Stimulated activated naive CD8-positive, alpha-beta T cell treated with anti-CD3 and anti-CD28 coated beads, Interleukin-15, Interleukin-2, amounts not matched to agents 100 U/mL and 50 U/mL, for 24 hours (primary cell): ENCODE data around the gene CT45A9.
"Not testable (repeated sequence)": the region's sequence is repeated elsewhere in the genome, so short reads cannot be mapped to it uniquely, and the experiment has no call there.

Experiments used
- ATAC-seq: fragments of 150-1000 bp; cut with Tn5 transposase; one replicate; pipeline ENCODE4 v1.10.0; 2021
- DNase-seq: peaks from one replicate; pipeline ENCODE4 v3.0.0; 2021

CT45A9 gene

GRCh38 chrX:135871712-135872111, at the start of gene CT45A9:
TSS of gene CT45A9 (minus strand) at chrX:135871812. CDS start at chrX:135868061, 3,751 bp downstream.
- not testable (repeated sequence) for DNase-seq, ATAC-seq

- DNase-seq, ATAC-seq: not testable (repeated sequence)
Measured at GRCh38 chrX:135920516-135920915, 48.9 kb upstream of the CT45A9 start.

DNA sequence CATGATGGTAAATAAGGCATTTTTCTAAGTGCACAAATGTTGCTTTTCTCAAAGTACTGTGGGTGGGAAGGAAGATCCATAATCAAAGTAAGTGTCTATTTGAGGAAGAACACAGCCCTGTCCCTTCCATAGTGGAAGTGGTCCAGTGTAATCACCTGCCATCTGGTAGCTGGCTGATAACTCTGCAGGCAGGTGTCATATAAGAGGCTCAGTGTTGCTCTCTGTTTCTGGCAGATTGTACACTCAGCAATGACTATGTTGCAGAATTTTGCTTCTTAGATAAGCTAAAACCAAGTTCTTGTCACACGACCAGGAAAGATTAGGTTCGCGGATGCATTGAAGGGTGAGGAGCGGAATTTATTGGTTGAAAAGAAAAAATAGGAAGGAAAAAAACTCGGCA, 42.8 kb upstream of the CT45A9 start:
- no peak for ATAC-seq
- DNase-seq: no peak

GRCh38 chrX:135910251-135910650, 38.6 kb upstream of the CT45A9 start:
- DNase-seq (no peak), ATAC-seq (no peak)

- DNase-seq (no peak), ATAC-seq (no peak)
Measured at GRCh38 chrX:135893294-135893817, 21.7 kb upstream of the CT45A9 start, which contains the start of the genes CT45A10 and SAGE1. TSS of gene CT45A10 (minus strand) at chrX:135893444. CDS start at chrX:135885344, 8,100 bp downstream. TSS of gene SAGE1 (plus strand) at chrX:135893716. CDS start at chrX:135896243, 2,527 bp downstream.

DNA sequence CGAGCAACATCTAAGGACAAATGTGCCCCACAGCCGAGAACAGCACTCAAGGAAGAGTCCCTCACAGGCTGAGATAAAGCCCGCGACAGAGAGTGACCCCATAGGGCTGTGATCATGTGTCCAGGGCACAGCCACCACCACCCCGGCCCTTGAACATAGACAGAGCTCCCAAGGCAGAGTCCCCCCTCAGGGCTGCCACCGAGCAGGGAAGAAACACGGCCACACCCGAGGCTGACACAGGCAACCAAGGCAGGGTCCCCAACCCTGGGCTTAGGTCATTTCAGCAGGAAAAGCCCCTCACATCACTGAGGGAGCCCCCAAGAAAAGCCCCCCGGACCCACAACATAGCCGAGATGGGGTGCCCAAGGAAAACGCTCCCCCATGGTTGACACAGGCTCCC, 21.2 kb upstream of the CT45A9 start:
- ATAC-seq (no peak), DNase-seq (no peak)

DNA sequence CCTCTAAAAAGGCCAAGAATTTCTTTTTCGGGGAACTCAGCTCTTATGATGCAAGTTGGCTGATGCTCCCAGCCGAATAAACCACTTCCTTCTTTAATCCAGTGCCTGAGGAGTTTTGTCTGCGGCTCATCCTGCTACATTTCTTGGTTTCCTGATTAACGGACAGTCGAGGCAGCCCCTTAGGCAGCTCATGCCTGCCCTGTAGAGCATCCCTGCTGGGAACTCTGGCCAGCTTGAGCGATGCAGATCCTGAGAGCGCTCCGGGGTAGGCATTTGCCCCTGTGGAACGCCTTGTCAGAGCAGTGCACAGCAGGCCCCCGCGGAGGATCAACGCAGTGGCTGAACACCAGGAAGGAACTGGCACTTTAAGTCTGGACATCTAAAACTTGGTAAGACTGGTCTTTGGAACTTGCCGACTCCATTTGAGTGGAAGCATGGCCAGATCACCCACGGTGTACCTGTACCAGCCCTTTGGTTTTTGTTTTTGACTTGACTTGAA, 18.5 kb upstream of the CT45A9 start:
- ATAC-seq (no peak), DNase-seq (no peak)

DNA sequence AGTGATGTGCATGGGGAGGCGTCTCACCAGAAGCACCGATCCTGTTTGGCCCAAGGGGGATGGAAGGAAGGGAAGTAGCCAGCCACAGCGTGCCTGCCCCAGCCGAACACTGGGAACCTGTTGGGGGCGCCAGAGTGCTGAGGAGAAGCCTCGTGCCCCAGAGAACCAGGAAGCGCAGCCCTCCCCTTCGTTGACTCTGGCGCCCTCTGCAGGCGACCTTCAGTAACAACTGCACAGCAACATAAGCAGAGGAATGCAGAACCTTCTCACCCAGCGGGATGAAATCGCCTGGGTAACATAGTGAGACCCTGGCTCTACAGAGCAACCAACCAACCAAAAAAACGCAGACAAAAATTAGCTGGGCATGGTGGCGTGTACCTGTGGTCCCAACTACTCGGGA, 17.4 kb upstream of the CT45A9 start:
- not testable (repeated sequence) for ATAC-seq
- DNase-seq: peak; percentile 50

GRCh38 chrX:135888230-135888629, 16.6 kb upstream of the CT45A9 start:
- ATAC-seq: not testable (repeated sequence)

GRCh38 chrX:135882741-135883140, 11.1 kb upstream of the CT45A9 start:
- not testable (repeated sequence) for ATAC-seq, DNase-seq

More at GRCh38 chrX:135888230-135888629, 16.6 kb upstream of the CT45A9 start:
- DNase-seq: not testable (repeated sequence)

DNA sequence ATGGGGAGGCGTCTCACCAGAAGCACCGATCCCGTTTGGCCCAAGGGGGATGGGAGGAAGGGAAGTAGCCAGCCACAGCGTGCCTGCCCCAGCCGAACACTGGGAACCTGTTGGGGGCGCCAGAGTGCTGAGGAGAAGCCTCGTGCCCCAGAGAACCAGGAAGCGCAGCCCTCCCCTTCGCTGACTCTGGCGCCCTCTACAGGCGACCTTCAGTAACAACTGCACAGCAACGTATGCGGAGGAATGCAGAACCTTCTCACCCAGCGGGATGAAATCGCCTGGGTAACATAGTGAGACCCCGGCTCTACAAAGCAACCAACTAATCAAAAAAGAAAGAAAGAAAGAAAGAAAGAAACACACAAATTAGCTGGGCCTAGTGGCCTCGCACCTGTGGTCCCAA, 17.2 kb downstream of the CT45A9 start, which contains the start of gene CT45A8:
TSS of gene CT45A8 (minus strand) at position 101 of the 400 bp plus-strand sequence. CDS start 3,755 bp downstream, outside the sequence.
- DNase-seq, ATAC-seq: not testable (repeated sequence)

- not testable (repeated sequence) for ATAC-seq, DNase-seq
Measured at GRCh38 chrX:135837180-135837579, 34.4 kb downstream of the CT45A9 start, which contains the start of gene CT45A7. TSS of gene CT45A7 (minus strand) at chrX:135837280. CDS start at chrX:135833533, 3,747 bp downstream.

DNA sequence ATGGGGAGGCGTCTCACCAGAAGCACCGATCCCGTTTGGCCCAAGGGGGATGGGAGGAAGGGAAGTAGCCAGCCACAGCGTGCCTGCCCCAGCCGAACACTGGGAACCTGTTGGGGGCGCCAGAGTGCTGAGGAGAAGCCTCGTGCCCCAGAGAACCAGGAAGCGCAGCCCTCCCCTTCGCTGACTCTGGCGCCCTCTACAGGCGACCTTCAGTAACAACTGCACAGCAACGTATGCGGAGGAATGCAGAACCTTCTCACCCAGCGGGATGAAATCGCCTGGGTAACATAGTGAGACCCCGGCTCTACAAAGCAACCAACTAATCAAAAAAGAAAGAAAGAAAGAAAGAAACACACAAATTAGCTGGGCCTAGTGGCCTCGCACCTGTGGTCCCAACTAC, 51.7 kb downstream of the CT45A9 start, which contains the start of gene CT45A2:
TSS of gene CT45A2 (minus strand) at position 101 of the 400 bp plus-strand sequence. CDS start 3,747 bp downstream, outside the sequence.
- not testable (repeated sequence) for DNase-seq, ATAC-seq
